Right lobe of liver (tissue), 4 donors: Measurements from ENCODE around the gene FOXP4.

Experiments
- CTCF ChIP-seq, 4 donors: fragments of 200-600 bp in 3 of 4; fragments of 450-650 bp in 1 of 4; IDR thresholded peaks; one replicate each; pipeline versions ENCODE4 v1.5.1 to v1.8.0; 2016 to 2022; ENCODE audit warnings: antibody characterized with exemption in 4 of 4, mild to moderate bottlenecking in 2 of 4
- POLR2A ChIP-seq: fragments of 450-650 bp; IDR thresholded peaks from one replicate; pipeline ENCODE4 v1.6.1; 2017; ENCODE audit warnings: antibody characterized with exemption, mild to moderate bottlenecking
- donor health status: DM: no; HTN: no; CAD: no.
- donor health status: DM: no; HTN: no; CAD: no.
- donor health status: DM: no; HTN: yes; CAD: no.

GRCh38 chr6:41545247-41545702 is 906 bp upstream of the FOXP4 start:
- TF ChIP-seq POLR2A (no peak), CTCF (IDR thresholded peaks at IDR 0.05) (no peak)
